ENCODE results near the gene GPR45.
"Not testable (repeated sequence)": the region's sequence is repeated elsewhere in the genome, so short reads cannot be mapped to it uniquely, and the experiment has no call there.

GPR45 gene

GRCh38 chr2:105241443-105241842, at the start of gene GPR45:
GPR45 (plus strand) TSS chr2:105241743; CDS start chr2:105241859, 116 bp downstream.
- no peak for DNase-seq

DNA sequence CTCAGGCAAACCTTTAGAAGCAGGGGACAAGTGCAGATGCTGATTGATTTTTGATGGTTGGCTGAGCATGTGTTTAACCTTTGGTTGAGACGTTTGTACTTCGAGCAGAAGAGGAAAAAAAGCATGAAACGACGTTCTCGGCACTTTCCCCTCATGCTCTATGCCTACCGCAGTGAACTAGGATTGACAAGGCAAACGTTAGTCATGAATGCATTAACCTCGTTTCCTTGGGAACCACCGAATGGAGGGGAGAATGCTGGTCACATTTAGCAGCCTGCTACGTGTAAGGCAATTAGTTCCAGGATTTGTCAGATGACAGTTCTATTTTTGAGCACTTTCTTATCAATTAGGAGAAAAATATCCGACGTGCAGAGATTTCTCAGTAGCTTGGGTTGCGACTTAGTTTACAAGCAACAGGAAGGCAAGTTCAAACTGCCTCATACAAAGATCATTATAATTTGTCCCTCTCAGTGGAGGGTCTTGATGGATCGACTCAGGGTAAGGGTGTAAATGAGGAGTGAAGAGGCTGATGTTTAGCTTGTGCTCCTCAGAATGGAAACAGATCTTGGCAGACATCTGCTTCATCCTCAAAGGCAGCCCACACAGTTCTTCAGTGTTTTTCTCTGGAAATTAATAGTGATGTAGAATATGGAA, 47.4 kb upstream of the GPR45 start:
- DNase-seq, result no peak

- no peak for DNase-seq
Observed at GRCh38 chr2:105196651-105197050, 44.9 kb upstream of the GPR45 start.

DNA sequence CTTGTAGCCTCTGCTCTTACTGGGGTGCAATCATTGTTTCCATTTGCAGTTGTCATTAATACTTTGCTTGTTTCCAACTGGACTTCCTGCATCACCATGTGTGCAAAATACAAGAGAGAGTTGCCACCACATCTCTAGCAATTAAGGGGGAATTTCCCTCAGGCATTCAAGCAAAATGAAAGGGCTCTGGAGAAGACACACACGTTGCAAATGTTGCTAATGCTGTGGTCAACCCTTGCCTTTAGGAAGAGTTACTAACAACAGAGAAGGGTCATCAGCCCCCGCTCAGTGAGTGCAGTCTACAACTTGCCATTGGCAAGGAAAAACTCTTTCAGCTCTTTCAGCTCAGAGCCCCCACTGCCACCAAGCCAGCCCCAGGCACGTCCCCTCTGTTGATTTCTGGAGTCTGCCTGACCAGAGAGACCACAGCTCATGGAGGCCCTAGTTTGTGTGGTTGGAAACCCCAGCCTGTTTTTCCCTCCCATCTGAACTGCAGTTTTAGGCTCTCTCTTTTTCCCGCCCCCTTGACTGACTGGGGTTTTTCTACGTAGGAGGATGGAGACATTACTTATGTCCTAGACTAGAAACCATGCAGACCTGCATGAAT, 25.9 kb upstream of the GPR45 start:
- DNase-seq, result no peak

DNA sequence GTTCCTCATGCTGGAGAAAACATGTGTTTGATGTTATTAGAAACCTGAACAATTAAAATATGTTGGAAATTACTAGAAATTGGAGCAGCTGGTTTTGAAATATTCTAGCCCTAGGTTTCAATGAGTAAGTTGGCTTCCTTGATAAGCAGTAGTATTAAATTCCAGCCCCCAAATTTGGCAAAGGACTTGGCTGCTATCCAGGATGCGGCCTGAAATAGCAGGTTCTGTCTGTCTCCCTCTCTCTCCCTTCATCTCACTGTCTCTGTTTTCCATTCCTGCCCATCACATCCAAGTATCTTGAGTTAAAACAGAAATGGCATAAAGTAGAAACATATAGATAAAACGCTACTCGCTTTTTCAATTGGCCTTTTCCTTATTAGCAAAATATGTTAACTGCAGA, 20.9 kb upstream of the GPR45 start:
- DNase-seq, result no peak

- no peak for DNase-seq
Observed at GRCh38 chr2:105224444-105224843, 17.1 kb upstream of the GPR45 start.

- no peak for DNase-seq
Observed at GRCh38 chr2:105231232-105231619, 10.3 kb upstream of the GPR45 start.

- DNase-seq, result peak; percentile 72 to 89
Observed at GRCh38 chr2:105235388-105236059, 6.0 kb upstream of the GPR45 start.

DNA sequence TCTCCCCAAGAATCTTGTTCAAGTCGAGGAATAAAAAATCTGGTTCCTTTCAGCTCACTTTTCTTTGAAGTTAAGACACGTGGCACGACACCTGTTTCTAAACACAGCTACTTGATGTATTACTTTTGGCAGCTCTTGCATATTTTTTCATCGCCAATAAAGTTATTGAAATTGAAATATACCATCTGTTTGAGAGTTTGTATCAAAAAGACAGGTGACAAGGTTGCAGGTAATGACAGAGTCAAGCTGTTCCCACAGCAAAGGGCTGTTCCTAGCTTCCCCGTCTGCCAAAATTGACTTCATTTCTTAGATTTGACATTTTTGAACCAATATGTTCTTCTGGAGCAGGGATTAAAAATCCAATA, 5.5 kb upstream of the GPR45 start:
- no peak for DNase-seq

DNA sequence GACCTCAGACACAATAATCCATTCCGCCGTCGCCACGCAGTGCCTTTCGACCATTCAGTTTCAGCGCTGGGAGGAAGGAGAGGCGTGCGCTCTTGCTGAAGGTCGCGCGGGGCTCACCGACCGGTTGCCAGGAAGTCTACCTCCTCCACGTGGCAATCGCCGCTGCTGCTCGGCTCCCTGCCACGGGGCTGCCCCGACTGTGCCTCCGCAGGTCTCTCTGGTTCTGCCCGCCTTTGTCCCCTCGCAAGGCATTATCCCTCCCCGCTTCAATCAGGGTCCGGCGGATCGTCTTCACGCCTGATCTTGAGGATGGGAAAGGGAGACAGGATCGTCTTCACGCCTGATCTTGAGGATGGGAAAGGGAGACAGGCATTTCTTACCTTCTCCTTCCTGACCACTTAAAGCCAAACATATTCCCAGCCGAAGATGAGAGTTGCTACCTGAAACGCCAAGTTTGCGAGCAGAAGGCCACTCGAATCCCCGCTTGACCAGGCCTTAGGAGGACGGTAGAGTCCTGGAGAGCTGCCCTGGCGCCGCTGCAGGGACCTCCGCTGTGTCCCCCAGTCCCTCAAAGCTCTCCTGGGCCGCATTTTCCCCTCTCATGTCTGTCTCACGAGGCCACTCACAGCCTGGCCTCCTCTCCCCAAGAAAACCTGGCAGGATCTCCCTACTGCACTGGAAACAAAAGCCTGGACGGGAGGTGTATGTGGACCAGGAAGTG, 4.3 kb upstream of the GPR45 start:
- DNase-seq, result no peak

GRCh38 chr2:105238664-105239240, 2.8 kb upstream of the GPR45 start:
- no peak for DNase-seq

DNA sequence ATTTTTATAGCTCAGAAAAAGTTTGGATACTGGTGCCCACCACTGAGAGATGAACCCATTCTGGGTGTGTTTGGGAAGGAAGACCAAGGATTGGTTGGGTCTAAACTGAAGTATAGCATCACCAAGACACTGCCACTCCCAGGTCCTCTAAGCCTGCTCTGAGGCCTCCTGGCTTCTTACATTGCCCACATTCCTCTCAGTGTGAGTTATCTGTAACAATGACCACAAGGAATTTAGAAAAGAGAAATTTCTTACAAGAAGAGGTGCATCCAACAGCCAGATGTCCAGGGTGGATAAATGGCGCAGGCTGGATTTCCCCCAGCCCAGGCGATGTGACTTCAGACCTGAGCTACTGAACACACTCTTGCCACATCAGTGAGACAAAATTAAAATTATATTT, 1.6 kb upstream of the GPR45 start:
- no peak for DNase-seq

DNA sequence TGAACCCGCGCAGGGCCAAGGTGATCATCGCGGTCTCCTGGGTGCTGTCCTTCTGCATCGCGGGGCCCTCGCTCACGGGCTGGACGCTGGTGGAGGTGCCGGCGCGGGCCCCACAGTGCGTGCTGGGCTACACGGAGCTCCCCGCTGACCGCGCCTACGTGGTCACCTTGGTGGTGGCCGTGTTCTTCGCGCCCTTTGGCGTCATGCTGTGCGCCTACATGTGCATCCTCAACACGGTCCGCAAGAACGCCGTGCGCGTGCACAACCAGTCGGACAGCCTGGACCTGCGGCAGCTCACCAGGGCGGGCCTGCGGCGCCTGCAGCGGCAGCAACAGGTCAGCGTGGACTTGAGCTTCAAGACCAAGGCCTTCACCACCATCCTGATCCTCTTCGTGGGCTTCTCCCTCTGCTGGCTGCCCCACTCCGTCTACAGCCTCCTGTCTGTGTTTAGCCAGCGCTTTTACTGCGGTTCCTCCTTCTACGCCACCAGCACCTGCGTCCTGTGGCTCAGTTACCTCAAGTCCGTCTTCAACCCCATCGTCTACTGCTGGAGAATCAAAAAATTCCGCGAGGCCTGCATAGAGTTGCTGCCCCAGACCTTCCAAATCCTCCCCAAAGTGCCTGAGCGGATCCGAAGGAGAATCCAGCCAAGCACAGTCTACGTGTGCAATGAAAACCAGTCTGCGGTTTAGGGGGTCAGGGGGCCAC, 897 bp downstream of the GPR45 start:
- no peak for DNase-seq

- DNase-seq, result no peak
Observed at GRCh38 chr2:105243961-105244360, 2.4 kb downstream of the GPR45 start.

- DNase-seq, result peak; percentile 58 to 67
Observed at GRCh38 chr2:105244451-105244850, 2.9 kb downstream of the GPR45 start.

- DNase-seq, result no peak
Observed at GRCh38 chr2:105248316-105249070, 7.0 kb downstream of the GPR45 start.

DNA sequence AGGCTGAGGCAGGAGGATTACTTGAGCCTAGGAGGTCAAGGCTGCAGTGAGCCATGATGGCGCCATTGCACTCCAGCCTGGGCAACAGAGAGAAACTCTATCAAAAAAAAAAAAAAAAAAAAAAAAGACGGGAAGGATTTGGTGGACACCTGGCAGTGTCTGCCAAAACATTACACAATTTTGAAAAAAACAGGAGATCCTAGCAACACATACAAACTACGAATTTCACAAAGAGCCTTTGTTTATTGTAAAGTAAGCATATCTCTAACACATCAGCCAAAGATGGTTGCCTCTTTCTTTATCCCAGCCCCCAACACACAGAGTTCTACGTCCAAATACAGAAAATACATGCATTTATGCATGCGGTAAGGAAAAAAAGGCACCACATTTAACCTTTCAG, 7.6 kb downstream of the GPR45 start:
- no peak for DNase-seq

DNA sequence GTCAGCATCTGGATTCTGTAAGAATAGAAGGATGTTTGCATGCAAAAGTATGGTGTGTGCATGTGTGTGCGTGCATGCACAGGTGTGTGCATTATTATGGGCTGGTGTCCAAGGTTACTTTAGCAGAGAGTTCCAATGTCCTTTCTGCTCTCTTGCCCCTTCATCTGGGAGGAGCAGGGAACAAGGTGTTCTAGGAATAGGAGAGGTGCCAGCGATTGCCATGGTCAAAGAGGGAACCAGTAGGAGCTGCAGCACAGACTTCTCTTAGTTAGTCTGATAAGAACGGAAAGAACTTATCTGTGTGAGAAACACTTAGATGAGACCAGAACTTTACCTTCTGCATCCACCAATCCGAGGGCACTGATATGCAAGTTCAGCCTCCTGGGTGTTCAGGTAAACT, 8.3 kb downstream of the GPR45 start:
- DNase-seq, result no peak

GRCh38 chr2:105251016-105251648, 9.6 kb downstream of the GPR45 start:
- not testable (repeated sequence) for DNase-seq

GRCh38 chr2:105252271-105252670, 10.7 kb downstream of the GPR45 start:
- no peak for DNase-seq

DNA sequence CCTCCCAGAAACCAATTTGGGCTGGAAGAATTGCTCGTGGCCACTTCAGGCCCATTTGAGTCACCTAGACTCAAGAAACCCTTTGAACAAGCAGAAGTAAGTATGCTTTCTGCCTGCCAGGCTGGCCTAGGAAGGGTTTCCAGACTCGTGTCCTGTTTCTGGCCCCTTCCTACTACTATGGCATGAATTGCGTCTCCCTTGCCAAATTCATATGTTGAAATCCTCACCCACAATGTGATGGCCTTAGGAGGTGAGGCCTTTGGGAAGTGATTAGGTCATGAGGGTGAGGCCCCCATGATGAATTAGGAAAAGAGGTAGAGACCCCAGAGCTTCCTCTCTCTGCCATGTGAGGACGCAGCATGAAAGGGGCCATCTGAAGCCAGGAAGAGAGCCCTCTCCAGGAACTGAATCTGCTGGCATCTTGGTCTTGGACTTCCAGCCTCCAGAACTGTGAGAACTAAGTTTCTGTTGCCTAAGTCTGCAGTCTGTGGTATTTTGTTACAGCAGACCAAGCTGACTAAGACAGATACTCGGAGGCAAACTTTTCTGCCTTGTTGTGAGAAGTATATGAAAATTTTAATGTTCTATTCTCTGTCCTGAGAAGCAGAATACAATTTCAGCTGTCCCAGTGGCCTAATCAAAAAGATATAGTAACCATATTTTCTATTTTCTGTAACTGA, 13.1 kb downstream of the GPR45 start:
- DNase-seq, result no peak
